LNCaP clone FGC (cell line): ENCODE results near the gene DEF6.

ENCODE experiments used
- DNase-seq: peaks from one replicate; pipeline ENCODE4 v3.0.0-alpha.2; 2011; ENCODE audit warnings: low read depth
- H3K4me3 ChIP-seq: 2 replicates; pipeline ENCODE4 v1.5.1; 2011; ENCODE audit warnings: mild to moderate bottlenecking, low read depth, low read length, control low read depth
- TF ChIP-seq, protein P1 (sequence below): IDR thresholded peaks from 2 replicates; pipeline ENCODE4 v1.5.1; 2012; ENCODE audit warnings: mild to moderate bottlenecking; ENCODE audit not compliant: control insufficient read depth, insufficient read depth; ENCODE audit errors: extremely low read depth

Gene DEF6

DNA sequence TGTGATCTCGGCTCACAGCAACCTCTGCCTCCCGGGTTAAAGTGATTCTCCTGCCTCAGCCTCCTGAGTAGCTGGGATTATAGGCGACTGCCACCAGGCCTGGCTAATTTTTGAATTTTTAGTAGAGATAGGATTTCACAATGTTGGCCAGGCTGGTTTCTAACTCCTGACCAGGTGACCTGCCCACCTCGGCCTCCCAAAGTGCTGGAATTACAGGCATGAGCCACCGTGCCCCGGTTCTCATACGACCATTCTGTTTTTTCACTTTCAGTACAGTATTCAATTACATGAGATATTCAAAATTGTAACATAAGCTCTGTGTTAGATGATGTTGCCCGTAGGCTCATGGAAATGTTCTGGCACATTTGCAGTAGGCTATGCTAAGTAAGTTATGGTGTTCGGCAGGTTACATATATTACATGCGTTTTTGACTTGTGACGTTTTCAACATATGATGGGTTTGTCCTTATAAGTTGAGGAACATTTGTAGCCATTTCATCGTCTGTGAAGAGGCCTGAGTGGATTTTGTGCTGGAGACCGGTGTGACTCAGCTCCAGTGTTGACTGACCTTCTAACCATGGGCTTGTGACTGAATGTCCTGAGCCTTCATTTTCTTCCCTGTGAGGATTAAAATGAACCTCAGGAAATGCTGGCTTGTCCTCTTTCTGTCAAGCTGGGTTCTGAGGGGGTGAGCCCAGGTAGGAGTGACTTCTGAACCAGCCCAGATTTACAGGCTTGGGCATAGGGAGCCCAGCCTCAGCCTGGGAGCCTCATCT lies 56.9 kb downstream of the DEF6 start:
- TF ChIP-seq, protein P1, sequence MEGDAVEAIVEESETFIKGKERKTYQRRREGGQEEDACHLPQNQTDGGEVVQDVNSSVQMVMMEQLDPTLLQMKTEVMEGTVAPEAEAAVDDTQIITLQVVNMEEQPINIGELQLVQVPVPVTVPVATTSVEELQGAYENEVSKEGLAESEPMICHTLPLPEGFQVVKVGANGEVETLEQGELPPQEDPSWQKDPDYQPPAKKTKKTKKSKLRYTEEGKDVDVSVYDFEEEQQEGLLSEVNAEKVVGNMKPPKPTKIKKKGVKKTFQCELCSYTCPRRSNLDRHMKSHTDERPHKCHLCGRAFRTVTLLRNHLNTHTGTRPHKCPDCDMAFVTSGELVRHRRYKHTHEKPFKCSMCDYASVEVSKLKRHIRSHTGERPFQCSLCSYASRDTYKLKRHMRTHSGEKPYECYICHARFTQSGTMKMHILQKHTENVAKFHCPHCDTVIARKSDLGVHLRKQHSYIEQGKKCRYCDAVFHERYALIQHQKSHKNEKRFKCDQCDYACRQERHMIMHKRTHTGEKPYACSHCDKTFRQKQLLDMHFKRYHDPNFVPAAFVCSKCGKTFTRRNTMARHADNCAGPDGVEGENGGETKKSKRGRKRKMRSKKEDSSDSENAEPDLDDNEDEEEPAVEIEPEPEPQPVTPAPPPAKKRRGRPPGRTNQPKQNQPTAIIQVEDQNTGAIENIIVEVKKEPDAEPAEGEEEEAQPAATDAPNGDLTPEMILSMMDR: no peak
- no peak overlapping the region for H3K4me3 ChIP-seq
- DNase-seq: no peak

DNA sequence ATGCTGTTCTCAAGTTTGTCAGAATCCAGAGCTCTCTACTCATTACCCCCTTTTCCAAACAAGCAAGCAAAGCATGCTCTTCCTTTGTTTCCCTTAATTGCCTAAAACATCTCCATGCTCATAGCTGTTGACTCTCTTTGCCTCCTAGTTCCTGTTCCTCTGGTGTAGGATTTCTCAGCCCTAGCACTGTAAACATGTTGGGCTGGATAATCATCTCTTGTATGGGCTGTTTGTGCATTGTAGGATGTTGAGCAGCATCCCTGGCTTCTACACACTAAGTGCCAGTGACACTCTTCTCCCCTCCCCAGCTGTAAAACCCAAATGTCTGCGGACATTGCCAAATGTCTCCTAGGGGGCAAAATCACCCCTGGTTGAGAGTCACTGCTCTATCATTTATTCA lies 58.8 kb downstream of the DEF6 start:
- TF ChIP-seq, protein P1: no peak
- H3K4me3 ChIP-seq: no peak overlapping the region
- DNase-seq: no peak

DNA sequence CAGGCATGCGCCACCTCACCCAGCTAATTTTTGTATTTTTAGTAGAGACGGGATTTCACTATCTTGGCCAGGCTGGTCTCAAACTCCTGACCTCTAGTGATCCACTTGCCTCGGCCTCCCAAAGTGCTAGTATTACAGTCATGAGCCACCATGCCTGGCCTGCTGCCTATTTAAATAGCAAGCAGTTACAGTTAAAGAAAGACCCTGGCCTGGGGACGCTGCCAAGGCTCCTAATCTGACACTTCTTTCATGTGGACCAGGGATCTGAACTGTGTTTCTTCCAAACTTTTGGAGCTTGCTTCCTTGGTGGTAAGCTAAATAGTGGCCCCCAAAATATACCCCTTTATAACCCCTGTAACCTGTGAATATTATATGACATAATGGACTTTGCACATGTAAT lies 60.1 kb downstream of the DEF6 start:
- DNase-seq: no peak
- TF ChIP-seq, protein P1: no peak
- no peak overlapping the region for H3K4me3 ChIP-seq

DNA sequence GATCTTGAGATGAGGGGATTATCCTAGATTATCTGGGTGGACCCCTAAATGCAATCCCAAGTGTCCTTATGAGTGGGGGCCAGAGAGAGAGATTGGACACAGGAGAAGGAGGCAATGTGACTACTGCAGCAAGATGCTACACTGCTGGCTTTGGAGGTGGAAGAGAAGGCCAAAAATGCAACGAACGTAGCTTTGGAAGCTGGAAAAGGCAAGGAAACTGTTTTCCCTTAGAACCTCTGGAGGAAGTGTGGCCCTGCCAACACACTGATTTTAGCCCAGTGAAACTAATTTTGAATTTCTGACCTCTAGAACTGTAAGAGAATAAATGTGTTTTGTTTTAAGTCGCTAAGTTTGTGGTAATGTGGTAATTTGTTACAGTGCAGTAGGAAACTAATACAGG lies 60.5 kb downstream of the DEF6 start:
- DNase-seq: no peak
- TF ChIP-seq, protein P1: no peak
- H3K4me3 ChIP-seq: no peak overlapping the region

DNA sequence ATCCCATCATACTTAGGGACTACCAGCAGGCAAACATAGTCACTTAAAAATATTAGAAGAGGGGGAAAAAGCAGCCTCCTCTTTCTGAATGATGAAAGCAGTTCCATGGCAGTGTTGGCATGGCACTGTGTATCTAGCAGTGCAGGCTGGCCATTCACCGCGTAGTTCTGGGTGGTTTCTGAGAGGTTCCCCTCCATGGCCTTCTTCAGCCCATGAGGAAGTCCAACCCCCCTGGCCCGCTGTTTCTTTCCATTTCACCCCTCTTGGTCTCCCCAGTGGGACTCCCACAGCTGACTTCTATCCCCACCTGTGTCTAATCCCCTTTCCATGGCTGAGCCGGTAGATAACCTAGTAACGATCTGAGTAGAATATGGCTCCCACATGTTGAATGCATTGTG lies 61.7 kb downstream of the DEF6 start:
- no peak for DNase-seq
- no peak overlapping the region for H3K4me3 ChIP-seq
- TF ChIP-seq, protein P1: no peak

DNA sequence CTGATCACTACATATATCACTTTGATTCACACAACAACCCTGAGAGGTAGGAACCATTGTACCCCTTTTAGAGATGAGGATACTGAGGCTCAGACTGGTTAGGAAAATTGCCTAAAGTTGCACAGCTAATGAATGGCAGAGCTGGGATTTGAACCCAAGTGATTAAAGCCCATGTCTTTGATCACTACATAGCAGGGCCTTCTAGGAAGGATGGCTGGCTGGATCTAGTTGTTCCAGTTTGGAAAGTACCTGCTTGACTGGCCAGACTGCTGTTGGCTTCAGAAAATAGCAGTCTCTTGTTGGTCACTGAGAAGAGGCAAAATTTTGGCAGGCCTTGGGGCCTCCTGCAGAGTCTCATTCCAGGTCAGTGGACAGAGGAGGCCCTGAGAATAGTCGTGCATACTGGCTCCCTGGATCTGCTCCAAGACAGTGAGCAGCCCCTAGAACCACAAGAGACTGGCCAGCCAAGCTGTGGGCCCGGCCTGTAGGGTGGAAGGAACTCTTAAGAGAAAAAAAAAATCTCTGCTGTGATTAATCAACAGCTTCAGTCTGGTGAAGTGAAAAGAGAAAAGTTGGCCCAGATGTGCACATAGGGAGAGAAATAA lies 62.2 kb downstream of the DEF6 start:
- TF ChIP-seq, protein P1: no peak
- H3K4me3 ChIP-seq: no peak overlapping the region
- peak; percentile 82 for DNase-seq
